ENCODE measurements around the gene DNM2. TPM values are rescaled to one million over a fixed set of nuclear protein-coding genes. Genes with fewer than 3 reads are reported as not detected.

The DNM2 gene
- total RNA-seq, 4 donors from 2014 or later = 79.1 to 115 (median 96.8) TPM

DNA sequence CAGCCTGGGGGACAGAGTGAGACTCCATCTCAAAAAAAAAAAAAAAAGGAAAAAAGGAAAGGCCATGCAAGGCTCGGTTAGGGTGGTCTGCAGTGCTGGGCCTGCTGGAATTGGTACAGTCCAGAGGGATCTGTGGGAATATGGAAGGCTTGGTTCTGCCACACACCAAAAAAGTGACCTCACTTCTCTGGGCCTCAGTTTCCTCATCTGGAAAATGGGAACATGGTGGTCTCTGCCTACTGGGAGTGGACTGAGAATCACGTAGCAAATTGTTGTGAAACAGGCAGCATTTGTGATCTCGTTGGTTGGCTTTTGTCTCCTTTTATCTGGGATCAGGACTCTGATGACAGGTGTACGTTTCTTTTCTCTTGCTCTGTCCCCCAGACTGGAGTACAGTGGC lies 7.5 kb downstream of the DNM2 start:
- TF ChIP-seq POLR2AphosphoS5 (IDR thresholded peaks at IDR 0.05) = no peak
- TF ChIP-seq EP300 (IDR thresholded peaks at IDR 0.05) = no peak
- TF ChIP-seq, protein P1, sequence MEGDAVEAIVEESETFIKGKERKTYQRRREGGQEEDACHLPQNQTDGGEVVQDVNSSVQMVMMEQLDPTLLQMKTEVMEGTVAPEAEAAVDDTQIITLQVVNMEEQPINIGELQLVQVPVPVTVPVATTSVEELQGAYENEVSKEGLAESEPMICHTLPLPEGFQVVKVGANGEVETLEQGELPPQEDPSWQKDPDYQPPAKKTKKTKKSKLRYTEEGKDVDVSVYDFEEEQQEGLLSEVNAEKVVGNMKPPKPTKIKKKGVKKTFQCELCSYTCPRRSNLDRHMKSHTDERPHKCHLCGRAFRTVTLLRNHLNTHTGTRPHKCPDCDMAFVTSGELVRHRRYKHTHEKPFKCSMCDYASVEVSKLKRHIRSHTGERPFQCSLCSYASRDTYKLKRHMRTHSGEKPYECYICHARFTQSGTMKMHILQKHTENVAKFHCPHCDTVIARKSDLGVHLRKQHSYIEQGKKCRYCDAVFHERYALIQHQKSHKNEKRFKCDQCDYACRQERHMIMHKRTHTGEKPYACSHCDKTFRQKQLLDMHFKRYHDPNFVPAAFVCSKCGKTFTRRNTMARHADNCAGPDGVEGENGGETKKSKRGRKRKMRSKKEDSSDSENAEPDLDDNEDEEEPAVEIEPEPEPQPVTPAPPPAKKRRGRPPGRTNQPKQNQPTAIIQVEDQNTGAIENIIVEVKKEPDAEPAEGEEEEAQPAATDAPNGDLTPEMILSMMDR (IDR thresholded peaks at IDR 0.05) = no peak
- no peak for TF ChIP-seq POLR2A (IDR thresholded peaks at IDR 0.05)
- no peaks in the 10 kb centered on the region for H3K27me3 ChIP-seq
- 67 to 83% methylated on average over 1 to 2 of the region's 4 CpGs for WGBS, 2 donors (ENCODE audit: low coverage in 1 of 2)
- peaks cover 0 to 10% of the 10 kb centered on the region in 2 donors for H3K36me3 ChIP-seq
- no peak overlapping the region for H3K4me3 ChIP-seq
- H3K9me3 ChIP-seq = no peaks in the 10 kb centered on the region
- no peak overlapping the region for H3K27ac ChIP-seq
- no peak for ATAC-seq
- H3K4me1 ChIP-seq = peaks cover 0 to 88% (median 2%) of the 10 kb centered on the region in 3 donors

DNA sequence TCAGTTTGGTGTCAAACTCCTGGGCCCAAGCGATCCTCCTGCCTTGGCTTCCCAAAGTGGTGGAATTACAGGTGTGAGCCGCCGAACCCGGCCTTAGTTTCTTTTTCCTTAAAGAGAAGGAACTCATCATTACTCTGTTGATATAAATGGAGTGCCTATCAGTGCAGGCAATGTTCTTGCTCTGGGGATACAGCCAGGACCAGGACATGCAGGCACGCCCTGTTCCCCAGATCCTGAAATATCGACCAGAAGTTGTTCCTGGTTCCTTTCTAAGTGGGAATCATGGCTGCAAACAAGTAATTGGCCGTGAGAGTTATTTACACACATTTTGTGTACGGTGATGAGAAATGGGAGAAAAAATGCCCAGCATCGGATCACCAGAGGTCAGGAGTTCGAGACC lies 8.4 kb downstream of the DNM2 start:
- Histone ChIP-seq H3K27ac (no peak overlapping the region), H3K27me3 (no peaks in the 10 kb centered on the region), H3K4me1 (peaks cover 0 to 88% (median 0%) of the 10 kb centered on the region in 3 donors), H3K4me3 (no peak overlapping the region), H3K9me3 (no peaks in the 10 kb centered on the region), H3K36me3 (peaks cover 0 to 10% of the 10 kb centered on the region in 2 donors)
- whole genome bisulfite sequencing, 2 donors (ENCODE audit: low coverage in 1 of 2) = 83 to 89% methylated on average over 1 to 10 of the region's 10 CpGs
- TF ChIP-seq, protein P1 (IDR thresholded peaks at IDR 0.05) = no peak
- TF ChIP-seq POLR2AphosphoS5 (IDR thresholded peaks at IDR 0.05) (no peak), EP300 (IDR thresholded peaks at IDR 0.05) (no peak), POLR2A (IDR thresholded peaks at IDR 0.05) (no peak)
- no peak for ATAC-seq

DNA sequence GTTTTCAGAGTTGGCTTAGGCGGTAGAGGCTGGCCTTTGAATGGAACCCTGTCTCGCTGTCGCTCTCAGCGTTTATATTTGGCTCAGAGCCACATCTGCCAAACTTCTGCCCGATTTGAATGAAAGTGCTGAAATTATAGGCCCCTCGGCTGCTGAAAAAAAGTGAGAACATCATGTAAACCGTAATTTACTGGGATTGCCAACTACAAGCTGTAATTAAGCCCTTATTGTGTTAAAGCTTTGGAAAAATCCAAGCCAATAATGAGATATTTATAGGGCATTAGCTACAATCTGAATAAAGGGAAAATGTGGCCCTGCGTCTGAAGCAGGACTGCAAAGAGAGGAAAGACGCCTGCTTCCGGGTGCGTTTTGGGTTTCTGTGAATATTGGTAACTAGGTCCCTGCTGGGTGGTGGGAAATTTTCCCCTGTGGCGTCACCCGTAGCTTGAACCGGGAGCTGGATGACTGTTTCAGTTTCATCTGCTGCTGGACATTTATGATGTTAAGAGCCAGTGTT lies 9.9 kb downstream of the DNM2 start:
- no peak overlapping the region for H3K4me3 ChIP-seq
- H3K36me3 ChIP-seq = peaks cover 0 to 6% of the 10 kb centered on the region in 2 donors
- TF ChIP-seq, protein P1 (IDR thresholded peaks at IDR 0.05) = no peak
- TF ChIP-seq POLR2A (IDR thresholded peaks at IDR 0.05) = no peak
- TF ChIP-seq EP300 (IDR thresholded peaks at IDR 0.05) = no peak
- no peak for TF ChIP-seq POLR2AphosphoS5 (IDR thresholded peaks at IDR 0.05)
- ATAC-seq = no peak
- H3K27me3 ChIP-seq = no peaks in the 10 kb centered on the region
- H3K27ac ChIP-seq = no peak overlapping the region
- 59 to 67% methylated on average over 7 to 11 of the region's 14 CpGs for WGBS, 2 donors (ENCODE audit: low coverage in 1 of 2)
- H3K9me3 ChIP-seq = no peaks in the 10 kb centered on the region
- H3K4me1 ChIP-seq = peaks cover 0 to 75% (median 0%) of the 10 kb centered on the region in 3 donors

DNA sequence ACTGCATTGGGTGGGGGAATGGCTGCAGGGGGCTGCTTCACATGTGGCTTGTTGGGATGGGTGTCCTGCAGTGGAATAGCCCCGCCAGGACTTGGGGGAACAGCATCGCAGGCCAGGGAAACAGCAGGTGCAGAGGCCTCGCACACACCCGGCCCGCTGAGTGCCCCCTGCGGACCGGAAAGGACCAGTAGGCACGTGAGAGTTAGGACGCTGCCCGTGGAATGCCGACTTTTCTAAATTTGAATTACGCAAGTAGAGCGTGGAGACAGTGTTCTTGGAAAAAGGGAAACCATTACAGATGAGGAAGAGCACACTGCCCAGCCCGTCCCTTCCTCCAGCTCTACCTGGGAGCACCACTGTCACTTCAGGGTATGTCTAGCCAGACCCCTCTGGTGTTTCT lies 11.5 kb downstream of the DNM2 start:
- Histone ChIP-seq H3K36me3 (no peaks in the 10 kb centered on the region), H3K27me3 (no peaks in the 10 kb centered on the region), H3K27ac (no peak overlapping the region), H3K9me3 (no peaks in the 10 kb centered on the region), H3K4me1 (peaks cover 0 to 66% (median 0%) of the 10 kb centered on the region in 3 donors), H3K4me3 (no peak overlapping the region)
- ATAC-seq = no peak
- no peak for TF ChIP-seq POLR2AphosphoS5 (IDR thresholded peaks at IDR 0.05)
- no peak for TF ChIP-seq POLR2A (IDR thresholded peaks at IDR 0.05)
- no peak for TF ChIP-seq EP300 (IDR thresholded peaks at IDR 0.05)
- TF ChIP-seq, protein P1 (IDR thresholded peaks at IDR 0.05) = no peak
- WGBS, 2 donors (ENCODE audit: low coverage in 1 of 2) = 89 to 100% methylated on average over 1 to 13 of the region's 14 CpGs

DNA sequence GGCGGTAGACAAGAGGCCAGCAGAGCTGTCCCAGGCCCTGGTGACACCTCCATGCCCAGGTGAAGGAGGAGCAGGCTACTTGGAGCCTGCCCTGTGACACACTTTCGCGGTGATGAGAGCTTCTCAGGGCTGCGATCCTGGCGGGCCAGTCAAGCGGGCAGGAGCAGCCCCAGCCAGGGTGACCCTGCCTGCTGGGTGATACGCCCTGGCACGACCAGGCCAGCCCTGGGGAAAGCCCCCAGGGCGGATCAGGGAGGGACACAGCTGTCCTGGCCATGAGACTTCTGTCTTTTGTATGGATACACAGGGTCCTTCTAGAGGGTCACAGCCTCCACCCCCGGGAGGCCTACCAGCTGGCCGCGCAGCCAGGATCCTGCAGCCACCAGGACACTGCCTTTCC lies 13.1 kb downstream of the DNM2 start:
- H3K36me3 ChIP-seq = no peaks in the 10 kb centered on the region
- H3K27me3 ChIP-seq = no peaks in the 10 kb centered on the region
- H3K27ac ChIP-seq = peak overlapping the region in 2 of 4 donors; percentile 31 to 53
- TF ChIP-seq EP300 (IDR thresholded peaks at IDR 0.05) = no peak
- TF ChIP-seq, protein P1 (IDR thresholded peaks at IDR 0.05) = no peak
- TF ChIP-seq POLR2A (IDR thresholded peaks at IDR 0.05) = no peak
- TF ChIP-seq POLR2AphosphoS5 (IDR thresholded peaks at IDR 0.05) = no peak
- H3K9me3 ChIP-seq = no peaks in the 10 kb centered on the region
- WGBS, 2 donors (ENCODE audit: low coverage in 1 of 2) = 85% methylated on average over 6 of the region's 12 CpGs; no CpG with 5 or more reads in 1 of the 2 donors
- H3K4me3 ChIP-seq = no peak overlapping the region
- ATAC-seq = no peak
- H3K4me1 ChIP-seq = peaks cover 0 to 51% (median 0%) of the 10 kb centered on the region in 3 donors
